ENCODE data around the gene TRAF2. TPM values are rescaled to one million over a fixed set of nuclear protein-coding genes. Genes with fewer than 3 reads are reported as not detected.

Gene TRAF2
- total and polyA plus RNA-seq, 2 of the 13 experiments (the other 11 are each of a cell fraction or from before 2014, with no cell fraction given): 12.4 to 13.6 TPM

DNA sequence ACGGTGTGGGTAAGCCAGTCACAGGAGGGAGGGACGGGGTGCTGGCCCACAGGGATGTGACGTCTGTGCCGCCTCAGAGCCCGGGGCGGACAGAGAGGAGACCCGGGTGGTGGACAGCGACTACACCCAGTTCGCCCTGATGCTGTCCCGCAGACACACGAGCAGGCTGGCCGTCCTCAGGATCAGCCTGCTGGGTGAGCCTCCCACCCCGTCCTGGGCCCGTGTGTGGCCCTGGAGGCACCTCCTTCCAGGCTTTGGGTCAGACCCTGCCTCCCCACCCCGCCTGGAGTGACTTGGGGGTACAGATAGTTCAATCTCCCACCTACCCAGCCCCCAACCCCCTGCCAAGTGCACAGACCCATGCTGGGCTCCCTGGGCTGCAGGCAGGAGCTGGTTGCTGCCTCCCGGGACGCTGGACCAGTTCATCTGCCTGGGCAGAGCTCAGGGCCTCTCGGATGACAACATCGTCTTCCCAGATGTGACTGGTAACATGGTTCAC lies 67.5 kb downstream of the TRAF2 start:
- Histone ChIP-seq H3K4me3 (replicated peaks in 1 of 3; ENCODE audit: insufficient read depth in 1 of 3, low read depth in 2 of 3, low read length in 3 of 3) (no peak overlapping the region), H3K9me3 (ENCODE audit: low read length) (no peaks in the 10 kb centered on the region), H3K9ac (ENCODE audit: insufficient read depth, low read depth, low read length) (no peak overlapping the region), H3K4me1 (ENCODE audit: insufficient read depth, low read length) (peaks cover 18% of the 10 kb centered on the region), H4K20me1 (ENCODE audit: insufficient read depth, low read length) (no peaks in the 10 kb centered on the region), H3K27ac (ENCODE audit: extremely low read length, insufficient read depth, low read length) (no peak overlapping the region), H2AFZ (ENCODE audit: low read length) (no peak overlapping the region), H3K36me3 (replicated peaks in 1 of 2; ENCODE audit: control insufficient read depth in 1 of 2, insufficient read depth in 2 of 2, low read length in 2 of 2) (no peaks in the 10 kb centered on the region), H3K79me2 (ENCODE audit: insufficient read depth, low read length) (peaks cover 5% of the 10 kb centered on the region), H3K27me3 (ENCODE audit: control insufficient read depth in 1 of 2, insufficient read depth in 2 of 2, low read length in 2 of 2) (peaks cover 1 to 3% of the 10 kb centered on the region in 2 experiments; a peak in 1 of 5 replicates), H3K4me2 (ENCODE audit: low read depth, low read length) (no peak overlapping the region)
- POLR2A ChIA-PET: no interaction called here
- FAIRE-seq (no peak), DNase-seq (ENCODE audit: low spot score) (no peak), ATAC-seq (no peak)
- BruUV-seq (replicated peaks): no TSS peak
- 88% methylated on average over 5 of the region's 19 CpGs for WGBS (ENCODE audit: low lambda C conversion rate)
- CTCF ChIA-PET (ENCODE audit: low intra/inter-chr PET ratio, low total read pairs): no interaction called here
- TF ChIP-seq CBX5 (CRISPR knock-in tag; IDR thresholded peaks at IDR 0.05; ENCODE audit: borderline replicate concordance) (no peak), STAT6 (CRISPR knock-in tag; IDR thresholded peaks at IDR 0.05; ENCODE audit: borderline replicate concordance) (no peak), KLF11 (CRISPR knock-in tag; IDR thresholded peaks at IDR 0.05) (no peak), ZIK1 (CRISPR knock-in tag; IDR thresholded peaks at IDR 0.05; ENCODE audit: borderline replicate concordance, low read depth) (no peak), RARG (CRISPR knock-in tag; IDR thresholded peaks at IDR 0.05; ENCODE audit: low read depth) (no peak), ZNF121 (CRISPR knock-in tag; IDR thresholded peaks at IDR 0.05) (no peak), MYC (CRISPR knock-in tag; IDR thresholded peaks at IDR 0.05; ENCODE audit: borderline replicate concordance) (no peak), NONO (IDR thresholded peaks at IDR 0.05) (no peak), NONO (CRISPR knock-in tag; conservative IDR thresholded peaks at IDR 0.05) (no peak), RXRB (CRISPR knock-in tag; IDR thresholded peaks at IDR 0.05; ENCODE audit: borderline replicate concordance) (no peak), TCF7L2 (IDR thresholded peaks at IDR 0.05; ENCODE audit: low read depth, low read length) (no peak), ZNF264 (CRISPR knock-in tag; IDR thresholded peaks at IDR 0.05) (no peak), HNF1A (IDR thresholded peaks at IDR 0.05; ENCODE audit: low read depth) (no peak), HNF1A (CRISPR knock-in tag; IDR thresholded peaks at IDR 0.05; ENCODE audit: borderline replicate concordance) (no peak), REL (CRISPR knock-in tag; conservative IDR thresholded peaks at IDR 0.05) (no peak), GATA4 (IDR thresholded peaks at IDR 0.05; ENCODE audit: borderline replicate concordance, low read depth) (no peak), ZNF678 (CRISPR knock-in tag; IDR thresholded peaks at IDR 0.05) (no peak), MTA1 (CRISPR knock-in tag; IDR thresholded peaks at IDR 0.05; ENCODE audit: borderline replicate concordance) (no peak), ZGPAT (CRISPR knock-in tag; IDR thresholded peaks at IDR 0.05) (no peak)
- in situ Hi-C loops (cut with HindIII; ENCODE audit: extremely low pct_ligation_motif_present, low pct_unique_long_range_greater_than_20kb) (no loop called here), intact Hi-C loops (cut with micrococcal nuclease; ENCODE audit: unreplicated experiment) (no loop called here)
